ENCODE data around the gene PRKN.

The PRKN gene

GRCh38 chr6:161336479-161336878, 1391.1 kb downstream of the PRKN start:
- no peak for TF ChIP-seq CTCF (IDR thresholded peaks at IDR 0.05)

- no peak for TF ChIP-seq CTCF (IDR thresholded peaks at IDR 0.05)
These were observed 1394.2 kb downstream of the PRKN start for GRCh38 chr6:161333410-161333809.

GRCh38 chr6:161327360-161327953, 1400.1 kb downstream of the PRKN start:
- no peak for TF ChIP-seq CTCF (IDR thresholded peaks at IDR 0.05)

- no peak for TF ChIP-seq CTCF (IDR thresholded peaks at IDR 0.05)
These were observed 1408.3 kb downstream of the PRKN start for GRCh38 chr6:161319231-161319630.

- no peak for TF ChIP-seq CTCF (IDR thresholded peaks at IDR 0.05)
These were observed 1409.1 kb downstream of the PRKN start for GRCh38 chr6:161318456-161318855.

GRCh38 chr6:161316531-161316930, 1411.0 kb downstream of the PRKN start:
- TF ChIP-seq CTCF (IDR thresholded peaks at IDR 0.05) = no peak

- no peak for TF ChIP-seq CTCF (IDR thresholded peaks at IDR 0.05)
These were observed 1413.5 kb downstream of the PRKN start for GRCh38 chr6:161313940-161314509.

Measured in LNCAP (cell line).